GM12878 (cell line): ENCODE results near the gene FAM193A.

Experiments used
- CEBPB ChIP-seq, 2 experiments: fragments of 150-350 bp in 1 of 2; IDR thresholded peaks; 2 replicates each; pipeline ENCODE4 v1.6.1; 2012 to 2014; ENCODE audit warnings: low read depth in 2 of 2, low read length in 2 of 2, borderline replicate concordance in 1 of 2, inconsistent platforms in 1 of 2
- CHD2 ChIP-seq: IDR thresholded peaks from 2 replicates; pipeline ENCODE4 v1.6.1; 2011; ENCODE audit warnings: low read depth, low read length, improper control_type of control experiment, borderline replicate concordance
- EGR1 ChIP-seq, 2 experiments: IDR thresholded peaks; 1 replicate in 1 of 2; 2 replicates in 1 of 2; pipeline ENCODE4 v1.6.1; 2011 to 2012; ENCODE audit warnings: low read depth in 2 of 2, low read length in 2 of 2, borderline replicate concordance in 1 of 2, mild to moderate bottlenecking in 1 of 2, moderate library complexity in 1 of 2
- EZH2 ChIP-seq: IDR thresholded peaks from 2 replicates; pipeline ENCODE4 v1.6.1; 2012; ENCODE audit warnings: low read depth, mild to moderate bottlenecking, control low read depth, inconsistent platforms, low read length, borderline replicate concordance; ENCODE audit not compliant: control insufficient read depth
- POLR2A ChIP-seq: IDR thresholded peaks from 2 replicates; pipeline ENCODE4 v1.6.1; 2011; ENCODE audit warnings: low read depth, mild to moderate bottlenecking, low read length
- POLR2AphosphoS5 ChIP-seq: IDR thresholded peaks from 2 replicates; pipeline ENCODE4 v1.6.1; 2011; ENCODE audit warnings: mild to moderate bottlenecking, low read length, inconsistent platforms
- SMAD1 ChIP-seq: fragments of 450-650 bp; IDR thresholded peaks from 2 replicates; pipeline ENCODE4 v1.6.1; 2018; ENCODE audit warnings: mild to moderate bottlenecking, low read depth; ENCODE audit not compliant: partially characterized antibody
- SP1 ChIP-seq: IDR thresholded peaks from one replicate; pipeline ENCODE4 v1.6.1; 2011; ENCODE audit warnings: low read depth, low read length
- SUZ12 ChIP-seq: fragments of 200-600 bp; sonication (generic); IDR thresholded peaks from one replicate; pipeline ENCODE4 v1.6.1; 2018; ENCODE audit warnings: antibody characterized with exemption, mild to moderate bottlenecking; ENCODE audit not compliant: unreplicated experiment
- TAF1 ChIP-seq: IDR thresholded peaks from 2 replicates; pipeline ENCODE4 v1.6.1; 2011; ENCODE audit warnings: mild to moderate bottlenecking, low read depth, low read length, borderline replicate concordance
- WRNIP1 ChIP-seq: IDR thresholded peaks from 2 replicates; pipeline ENCODE4 v1.6.1; 2011; ENCODE audit warnings: low read depth, low read length, improper control_type of control experiment, borderline replicate concordance
- TF ChIP-seq, protein P1 (sequence below), 3 experiments: IDR thresholded peaks in 2 of 3; conservative IDR thresholded peaks in 1 of 3; 2 replicates each; pipeline ENCODE4 v1.5.1; 2011; ENCODE audit warnings: low read depth in 3 of 3, low read length in 3 of 3, mild to moderate bottlenecking in 3 of 3, control low read depth in 2 of 3, moderate library complexity in 2 of 3, inconsistent platforms in 1 of 3, mixed read lengths in 1 of 3; ENCODE audit not compliant: control insufficient read depth in 2 of 3, insufficient read depth in 1 of 3; ENCODE audit errors: extremely low read depth in 1 of 3
- TF ChIP-seq, protein P2 (sequence below): fragments of 450-650 bp; IDR thresholded peaks from 2 replicates; pipeline ENCODE4 v1.6.1; 2017; ENCODE audit warnings: low read depth, mild to moderate bottlenecking, moderate library complexity
- TF ChIP-seq, protein P3 (sequence below): fragments of 450-650 bp; IDR thresholded peaks from 2 replicates; pipeline ENCODE4 v1.6.1; 2016; ENCODE audit warnings: mild to moderate bottlenecking

DNA sequence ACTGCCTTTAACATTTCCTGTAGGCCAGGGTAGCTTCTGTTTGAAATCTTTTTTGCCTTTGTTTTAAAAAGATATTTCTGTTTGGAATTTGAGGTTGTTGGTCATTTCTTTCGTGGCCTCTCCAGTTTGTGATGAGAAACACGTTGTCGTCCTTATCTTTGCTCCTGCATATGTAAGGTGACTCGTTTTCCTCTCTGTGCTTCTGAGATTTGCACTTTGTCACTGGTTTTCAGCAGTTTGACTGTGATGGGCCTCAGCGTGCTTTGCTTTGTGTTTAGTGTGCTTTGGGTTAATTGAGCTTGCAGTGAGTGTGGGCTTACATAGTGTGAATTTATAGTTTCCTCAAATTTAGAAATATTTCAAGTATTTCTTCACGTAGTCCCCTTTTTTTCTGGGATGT lies 81.5 kb downstream of the FAM193A start:
- TF ChIP-seq SMAD1 (no peak), WRNIP1 (no peak), EGR1 (IDR thresholded peaks at IDR 0.05; ENCODE audit: borderline replicate concordance in 1 of 2, low read depth in 2 of 2, low read length in 2 of 2) (no peak), POLR2AphosphoS5 (no peak), EZH2 (no peak), POLR2A (no peak), TAF1 (no peak), SUZ12 (no peak), CEBPB (IDR thresholded peaks at IDR 0.05; ENCODE audit: borderline replicate concordance in 1 of 2, low read depth in 2 of 2, low read length in 2 of 2) (no peak), SP1 (no peak), CHD2 (no peak)
- TF ChIP-seq, protein P1, sequence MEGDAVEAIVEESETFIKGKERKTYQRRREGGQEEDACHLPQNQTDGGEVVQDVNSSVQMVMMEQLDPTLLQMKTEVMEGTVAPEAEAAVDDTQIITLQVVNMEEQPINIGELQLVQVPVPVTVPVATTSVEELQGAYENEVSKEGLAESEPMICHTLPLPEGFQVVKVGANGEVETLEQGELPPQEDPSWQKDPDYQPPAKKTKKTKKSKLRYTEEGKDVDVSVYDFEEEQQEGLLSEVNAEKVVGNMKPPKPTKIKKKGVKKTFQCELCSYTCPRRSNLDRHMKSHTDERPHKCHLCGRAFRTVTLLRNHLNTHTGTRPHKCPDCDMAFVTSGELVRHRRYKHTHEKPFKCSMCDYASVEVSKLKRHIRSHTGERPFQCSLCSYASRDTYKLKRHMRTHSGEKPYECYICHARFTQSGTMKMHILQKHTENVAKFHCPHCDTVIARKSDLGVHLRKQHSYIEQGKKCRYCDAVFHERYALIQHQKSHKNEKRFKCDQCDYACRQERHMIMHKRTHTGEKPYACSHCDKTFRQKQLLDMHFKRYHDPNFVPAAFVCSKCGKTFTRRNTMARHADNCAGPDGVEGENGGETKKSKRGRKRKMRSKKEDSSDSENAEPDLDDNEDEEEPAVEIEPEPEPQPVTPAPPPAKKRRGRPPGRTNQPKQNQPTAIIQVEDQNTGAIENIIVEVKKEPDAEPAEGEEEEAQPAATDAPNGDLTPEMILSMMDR (IDR thresholded peaks at IDR 0.05 in 2 of 3, conservative IDR thresholded peaks at IDR 0.05 in 1 of 3; ENCODE audit: control insufficient read depth in 2 of 3, extremely low read depth in 1 of 3, insufficient read depth in 1 of 3, low read depth in 3 of 3, low read length in 3 of 3): no peak
- TF ChIP-seq, protein P2, sequence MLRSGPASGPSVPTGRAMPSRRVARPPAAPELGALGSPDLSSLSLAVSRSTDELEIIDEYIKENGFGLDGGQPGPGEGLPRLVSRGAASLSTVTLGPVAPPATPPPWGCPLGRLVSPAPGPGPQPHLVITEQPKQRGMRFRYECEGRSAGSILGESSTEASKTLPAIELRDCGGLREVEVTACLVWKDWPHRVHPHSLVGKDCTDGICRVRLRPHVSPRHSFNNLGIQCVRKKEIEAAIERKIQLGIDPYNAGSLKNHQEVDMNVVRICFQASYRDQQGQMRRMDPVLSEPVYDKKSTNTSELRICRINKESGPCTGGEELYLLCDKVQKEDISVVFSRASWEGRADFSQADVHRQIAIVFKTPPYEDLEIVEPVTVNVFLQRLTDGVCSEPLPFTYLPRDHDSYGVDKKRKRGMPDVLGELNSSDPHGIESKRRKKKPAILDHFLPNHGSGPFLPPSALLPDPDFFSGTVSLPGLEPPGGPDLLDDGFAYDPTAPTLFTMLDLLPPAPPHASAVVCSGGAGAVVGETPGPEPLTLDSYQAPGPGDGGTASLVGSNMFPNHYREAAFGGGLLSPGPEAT: no peak
- TF ChIP-seq, protein P3, sequence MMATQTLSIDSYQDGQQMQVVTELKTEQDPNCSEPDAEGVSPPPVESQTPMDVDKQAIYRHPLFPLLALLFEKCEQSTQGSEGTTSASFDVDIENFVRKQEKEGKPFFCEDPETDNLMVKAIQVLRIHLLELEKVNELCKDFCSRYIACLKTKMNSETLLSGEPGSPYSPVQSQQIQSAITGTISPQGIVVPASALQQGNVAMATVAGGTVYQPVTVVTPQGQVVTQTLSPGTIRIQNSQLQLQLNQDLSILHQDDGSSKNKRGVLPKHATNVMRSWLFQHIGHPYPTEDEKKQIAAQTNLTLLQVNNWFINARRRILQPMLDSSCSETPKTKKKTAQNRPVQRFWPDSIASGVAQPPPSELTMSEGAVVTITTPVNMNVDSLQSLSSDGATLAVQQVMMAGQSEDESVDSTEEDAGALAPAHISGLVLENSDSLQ: no peak
